ENCODE results near the gene LYZL2. TPM values are rescaled to one million over a fixed set of nuclear protein-coding genes. Genes with fewer than 3 reads are reported as not detected.
"Not testable (repeated sequence)": the region's sequence is repeated elsewhere in the genome, so short reads cannot be mapped to it uniquely, and the experiment has no call there.

Gene LYZL2
- not detected in 2 replicates for total RNA-seq

DNA sequence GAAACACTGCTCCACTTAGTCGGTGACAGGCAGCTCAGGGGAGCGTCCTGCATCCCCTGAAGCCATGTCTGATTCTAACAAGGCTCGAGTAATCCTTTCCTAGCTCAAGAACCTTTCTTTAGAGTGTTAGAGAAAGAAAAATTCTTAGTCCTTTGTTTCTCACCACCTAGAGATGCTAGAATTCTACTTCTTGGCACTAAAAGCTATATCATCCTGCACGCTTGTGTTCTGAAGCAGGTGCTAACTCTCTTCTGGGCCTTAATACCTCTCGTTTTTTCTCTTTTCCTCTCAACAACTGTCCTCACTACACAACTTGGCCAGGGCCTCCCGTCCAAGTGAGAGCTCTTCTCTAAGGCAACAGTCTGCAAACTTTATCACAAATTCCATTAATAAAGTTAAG is at the start of gene LYZL2:
LYZL2 (minus strand) TSS at position 101 of the 400 bp plus-strand sequence. CDS start 2,838 bp downstream, outside the sequence.
- no peaks in the 10 kb centered on the region for H3K27me3 ChIP-seq (ENCODE audit: control insufficient read depth, insufficient read depth, low read length)
- FAIRE-seq (no peak), DNase-seq (ENCODE audit: low read depth) (no peak)
- H3K4me3 ChIP-seq (ENCODE audit: low read depth, low read length) = no peak within 1 kb of the TSS
- TF ChIP-seq CTCF (IDR thresholded peaks at IDR 0.05; ENCODE audit: insufficient read depth, low read length, severe bottlenecking) = no peak
- no peaks in the 10 kb centered on the region for H3K36me3 ChIP-seq (ENCODE audit: control insufficient read depth, insufficient read depth, low read length)

DNA sequence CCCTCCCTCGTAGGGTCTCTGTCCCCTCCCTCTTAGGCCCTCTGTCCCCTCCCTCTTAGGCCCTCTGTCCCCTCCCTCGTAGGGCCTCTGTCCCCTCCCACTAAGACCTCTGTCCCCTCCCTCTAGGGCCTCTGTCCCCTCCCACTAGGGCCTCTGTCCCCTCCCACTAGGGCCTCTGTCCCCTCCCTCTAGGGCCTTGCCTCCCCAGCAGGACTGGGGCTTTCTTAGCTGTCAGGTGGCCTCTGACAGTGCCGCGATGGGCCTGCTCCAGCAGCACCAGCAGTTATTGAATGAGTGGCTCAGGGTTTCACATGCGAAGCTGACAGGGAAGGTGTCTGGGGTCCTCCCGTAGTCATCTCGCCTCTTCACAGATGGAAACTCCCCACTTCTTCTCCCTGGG is 48.1 kb upstream of the LYZL2 start:
- DNase-seq (ENCODE audit: low read depth); H3K27me3 ChIP-seq (ENCODE audit: control insufficient read depth, insufficient read depth, low read length); H3K36me3 ChIP-seq (ENCODE audit: control insufficient read depth, insufficient read depth, low read length); H3K4me3 ChIP-seq (ENCODE audit: low read depth, low read length): not testable (repeated sequence)
- FAIRE-seq = peak; percentile 13

DNA sequence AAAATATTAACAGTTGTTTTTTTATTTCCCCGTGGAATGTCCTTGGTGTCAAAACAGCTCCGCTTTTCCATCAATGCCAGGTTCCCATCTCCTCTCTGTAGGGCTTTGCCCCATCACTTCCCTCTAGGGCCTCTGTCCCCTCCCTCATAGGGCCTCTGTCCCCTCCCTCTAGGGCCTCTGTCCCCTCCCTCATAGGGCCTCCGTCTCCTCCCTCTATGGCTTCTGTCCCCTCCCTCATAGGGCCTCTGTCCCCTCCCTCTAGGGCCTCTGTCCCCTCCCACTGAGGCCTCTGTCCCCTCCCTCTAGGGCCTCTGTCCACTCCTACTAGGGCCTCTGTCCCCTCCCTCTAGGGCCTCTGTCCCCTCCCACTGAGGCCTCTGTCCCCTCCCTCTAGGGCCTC is 47.6 kb upstream of the LYZL2 start:
- H3K4me3 ChIP-seq (ENCODE audit: low read depth, low read length); H3K36me3 ChIP-seq (ENCODE audit: control insufficient read depth, insufficient read depth, low read length); H3K27me3 ChIP-seq (ENCODE audit: control insufficient read depth, insufficient read depth, low read length); FAIRE-seq; DNase-seq (ENCODE audit: low read depth): not testable (repeated sequence)

DNA sequence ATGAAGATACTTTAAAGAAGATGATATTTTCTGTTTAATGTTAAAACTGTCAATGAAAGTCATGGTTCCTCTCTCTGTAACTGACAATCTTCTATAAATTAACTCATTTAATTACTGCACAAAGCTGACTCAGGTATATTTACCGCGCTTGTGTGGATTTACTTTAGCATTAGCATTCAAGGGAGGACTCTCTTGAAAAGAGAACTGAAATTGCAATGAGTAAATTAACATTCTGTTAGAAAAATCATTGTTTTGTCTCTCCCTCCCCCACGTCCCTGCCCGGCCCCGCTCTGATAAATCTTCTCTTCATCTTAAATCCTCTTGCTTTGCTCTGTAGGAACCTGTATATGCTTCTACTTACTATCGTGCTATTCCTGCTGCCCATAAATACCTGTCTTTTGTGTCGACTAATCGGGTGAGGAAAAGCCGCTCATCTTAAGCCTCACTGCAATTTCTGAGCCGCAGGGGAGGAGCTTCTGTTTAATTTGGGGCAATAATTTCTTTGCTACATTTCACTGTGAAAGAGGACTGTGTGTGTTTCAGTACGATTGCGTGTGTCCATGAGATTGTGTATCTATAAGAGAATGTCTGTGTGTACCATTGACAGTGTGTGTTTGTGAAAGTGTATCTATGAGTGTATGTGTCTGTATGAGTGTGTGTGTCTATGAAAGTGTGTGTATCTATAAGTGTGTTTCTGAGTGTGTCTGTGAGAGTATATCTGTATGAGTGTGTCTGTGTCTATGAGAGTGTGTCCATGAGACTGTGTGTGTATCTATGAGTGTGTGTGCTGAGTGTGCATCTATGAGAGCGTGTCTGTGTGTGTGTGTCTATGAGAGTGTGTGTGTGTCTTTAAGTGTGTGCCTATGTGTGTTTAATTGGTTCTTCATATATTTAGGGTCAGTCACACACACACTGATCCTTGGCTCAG is 46.5 kb upstream of the LYZL2 start:
- no peak for FAIRE-seq
- no peak for DNase-seq (ENCODE audit: low read depth)
- no peak for TF ChIP-seq CTCF (IDR thresholded peaks at IDR 0.05; ENCODE audit: insufficient read depth, low read length, severe bottlenecking)
- Histone ChIP-seq H3K27me3 (ENCODE audit: control insufficient read depth, insufficient read depth, low read length) (no peaks in the 10 kb centered on the region), H3K4me3 (ENCODE audit: low read depth, low read length) (no peak overlapping the region), H3K36me3 (ENCODE audit: control insufficient read depth, insufficient read depth, low read length) (no peaks in the 10 kb centered on the region)

DNA sequence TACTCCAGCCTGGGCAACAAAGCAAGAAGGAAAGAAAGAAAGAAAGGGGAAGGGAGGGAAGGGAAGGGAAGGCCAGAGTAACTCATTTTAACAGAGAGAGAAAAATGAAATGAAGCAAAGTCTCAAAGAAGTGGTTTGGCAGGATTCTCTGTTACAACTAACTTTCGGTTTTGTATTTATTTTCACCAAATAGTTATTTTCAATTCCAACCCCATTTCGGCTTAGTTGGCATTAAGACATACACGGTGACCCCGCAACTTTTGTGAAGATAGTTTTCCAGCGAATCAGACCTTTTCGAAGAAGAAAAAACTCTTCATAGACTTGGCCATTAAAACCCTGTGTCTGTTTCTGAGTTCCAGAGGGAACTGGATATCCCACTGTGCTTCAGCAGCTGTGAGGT is 45.2 kb upstream of the LYZL2 start:
- no peak overlapping the region for H3K4me3 ChIP-seq (ENCODE audit: low read depth, low read length)
- H3K36me3 ChIP-seq (ENCODE audit: control insufficient read depth, insufficient read depth, low read length) = no peaks in the 10 kb centered on the region
- no peak for TF ChIP-seq CTCF (IDR thresholded peaks at IDR 0.05; ENCODE audit: insufficient read depth, low read length, severe bottlenecking)
- DNase-seq (ENCODE audit: low read depth) (no peak), FAIRE-seq (no peak)
- no peaks in the 10 kb centered on the region for H3K27me3 ChIP-seq (ENCODE audit: control insufficient read depth, insufficient read depth, low read length)

DNA sequence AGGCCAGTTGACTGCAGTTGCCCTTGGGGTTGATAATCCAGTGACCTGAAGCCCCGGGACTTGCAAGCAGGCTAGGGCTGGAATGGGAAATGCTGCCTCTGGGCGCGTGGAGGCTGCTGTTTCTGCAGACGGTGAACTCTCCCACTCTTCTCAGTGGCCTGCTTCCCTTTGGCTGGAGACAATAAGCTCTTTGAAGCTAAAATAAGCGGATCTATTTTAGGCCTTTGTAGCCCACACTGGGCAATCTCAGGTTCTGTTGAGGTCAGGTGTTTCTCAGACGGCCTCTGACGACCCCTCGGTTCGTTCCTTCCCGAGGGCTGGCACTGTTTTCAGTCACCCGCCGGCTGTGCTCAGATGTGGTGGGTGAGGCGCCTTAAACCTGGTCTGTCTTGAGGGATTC is 43.7 kb upstream of the LYZL2 start:
- not testable (repeated sequence) for H3K27me3 ChIP-seq (ENCODE audit: control insufficient read depth, insufficient read depth, low read length); H3K4me3 ChIP-seq (ENCODE audit: low read depth, low read length); H3K36me3 ChIP-seq (ENCODE audit: control insufficient read depth, insufficient read depth, low read length); DNase-seq (ENCODE audit: low read depth)
- FAIRE-seq = peak; percentile 91

- not testable (repeated sequence) for H3K4me3 ChIP-seq (ENCODE audit: low read depth, low read length); FAIRE-seq; H3K36me3 ChIP-seq (ENCODE audit: control insufficient read depth, insufficient read depth, low read length); DNase-seq (ENCODE audit: low read depth); H3K27me3 ChIP-seq (ENCODE audit: control insufficient read depth, insufficient read depth, low read length)
Measured at GRCh38 chr10:30672338-30672737, 42.8 kb upstream of the LYZL2 start.
